ENCODE measurements around the gene NUAK2. TPM values are rescaled to one million over a fixed set of nuclear protein-coding genes. Genes with fewer than 3 reads are reported as not detected.
"Not testable (repeated sequence)": the region's sequence is repeated elsewhere in the genome, so short reads cannot be mapped to it uniquely, and the experiment has no call there.

NUAK2 gene
- total RNA-seq, 4 donors from 2014 or later: 15.8 to 32.0 (median 21.4) TPM

DNA sequence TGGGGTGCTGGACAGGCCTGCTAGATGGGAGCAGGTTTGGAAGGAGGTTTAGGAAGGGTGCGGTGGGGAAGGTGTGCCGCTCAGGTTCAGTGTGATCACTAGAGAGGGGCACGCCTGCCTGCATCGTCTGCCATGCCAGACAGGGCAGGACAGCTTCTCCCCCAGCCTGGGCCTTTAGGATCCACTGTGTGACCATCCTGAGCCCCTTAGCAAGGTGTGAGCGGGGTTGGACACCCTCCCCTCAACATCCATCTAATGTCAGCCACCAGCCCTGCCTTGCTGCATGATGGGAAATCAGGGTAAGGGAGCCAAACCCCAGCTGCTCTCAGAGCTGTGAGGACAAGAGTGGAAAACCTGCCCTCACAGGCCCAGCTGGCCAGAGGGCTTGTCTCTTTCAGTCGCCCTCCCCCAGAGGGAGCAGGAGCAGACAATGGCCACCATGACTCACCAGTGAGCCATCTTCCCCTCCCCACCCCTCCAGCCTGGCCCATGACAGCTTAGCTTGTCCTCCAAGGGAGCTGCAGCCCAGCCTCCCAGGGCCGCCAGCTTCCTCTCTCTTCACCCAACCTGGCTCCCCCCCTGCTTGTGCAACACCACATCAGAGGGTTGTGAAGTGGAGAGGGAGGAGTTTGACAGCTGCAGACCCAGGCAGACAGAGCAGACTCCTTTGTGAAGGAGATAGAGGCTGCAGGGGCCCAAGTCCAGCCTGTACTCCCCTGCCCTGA, 37.0 kb downstream of the NUAK2 start:
- intact Hi-C loops (cut with DNase I): no loop called here
- TF ChIP-seq POLR2A (IDR thresholded peaks at IDR 0.05): peak in 1 of 4 donors; percentile 65
- TF ChIP-seq, protein P1, sequence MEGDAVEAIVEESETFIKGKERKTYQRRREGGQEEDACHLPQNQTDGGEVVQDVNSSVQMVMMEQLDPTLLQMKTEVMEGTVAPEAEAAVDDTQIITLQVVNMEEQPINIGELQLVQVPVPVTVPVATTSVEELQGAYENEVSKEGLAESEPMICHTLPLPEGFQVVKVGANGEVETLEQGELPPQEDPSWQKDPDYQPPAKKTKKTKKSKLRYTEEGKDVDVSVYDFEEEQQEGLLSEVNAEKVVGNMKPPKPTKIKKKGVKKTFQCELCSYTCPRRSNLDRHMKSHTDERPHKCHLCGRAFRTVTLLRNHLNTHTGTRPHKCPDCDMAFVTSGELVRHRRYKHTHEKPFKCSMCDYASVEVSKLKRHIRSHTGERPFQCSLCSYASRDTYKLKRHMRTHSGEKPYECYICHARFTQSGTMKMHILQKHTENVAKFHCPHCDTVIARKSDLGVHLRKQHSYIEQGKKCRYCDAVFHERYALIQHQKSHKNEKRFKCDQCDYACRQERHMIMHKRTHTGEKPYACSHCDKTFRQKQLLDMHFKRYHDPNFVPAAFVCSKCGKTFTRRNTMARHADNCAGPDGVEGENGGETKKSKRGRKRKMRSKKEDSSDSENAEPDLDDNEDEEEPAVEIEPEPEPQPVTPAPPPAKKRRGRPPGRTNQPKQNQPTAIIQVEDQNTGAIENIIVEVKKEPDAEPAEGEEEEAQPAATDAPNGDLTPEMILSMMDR (IDR thresholded peaks at IDR 0.05): no peak
- WGBS, 2 donors: 27 to 67% methylated on average over 3 to 5 of the region's 7 CpGs
- H3K4me1 ChIP-seq: peaks cover 43 to 89% (median 47%) of the 10 kb centered on the region in 3 donors
- H3K27me3 ChIP-seq: no peaks in the 10 kb centered on the region
- no peaks in the 10 kb centered on the region for H3K36me3 ChIP-seq
- no peaks in the 10 kb centered on the region for H3K9me3 ChIP-seq
- H3K27ac ChIP-seq: peak overlapping the region; percentile 85 to 91 (median 88)
- no peak overlapping the region for H3K4me3 ChIP-seq
- DNase-seq: peak; percentile 92

- Histone ChIP-seq H3K27ac (peak overlapping the region; percentile 85 to 91 (median 88)), H3K4me3 (no peak overlapping the region), H3K27me3 (no peaks in the 10 kb centered on the region), H3K9me3 (no peaks in the 10 kb centered on the region), H3K36me3 (no peaks in the 10 kb centered on the region), H3K4me1 (peaks cover 43 to 88% (median 47%) of the 10 kb centered on the region in 3 donors)
- WGBS, 2 donors: 71 to 77% methylated on average over 14 to 15 of the region's 15 CpGs
- TF ChIP-seq, protein P1 (IDR thresholded peaks at IDR 0.05): no peak
- TF ChIP-seq POLR2A (IDR thresholded peaks at IDR 0.05): no peak
- intact Hi-C loops (cut with DNase I): no loop called here
- DNase-seq: no peak
These were observed 38.0 kb downstream of the NUAK2 start for GRCh38 chr1:205283270-205284147.

DNA sequence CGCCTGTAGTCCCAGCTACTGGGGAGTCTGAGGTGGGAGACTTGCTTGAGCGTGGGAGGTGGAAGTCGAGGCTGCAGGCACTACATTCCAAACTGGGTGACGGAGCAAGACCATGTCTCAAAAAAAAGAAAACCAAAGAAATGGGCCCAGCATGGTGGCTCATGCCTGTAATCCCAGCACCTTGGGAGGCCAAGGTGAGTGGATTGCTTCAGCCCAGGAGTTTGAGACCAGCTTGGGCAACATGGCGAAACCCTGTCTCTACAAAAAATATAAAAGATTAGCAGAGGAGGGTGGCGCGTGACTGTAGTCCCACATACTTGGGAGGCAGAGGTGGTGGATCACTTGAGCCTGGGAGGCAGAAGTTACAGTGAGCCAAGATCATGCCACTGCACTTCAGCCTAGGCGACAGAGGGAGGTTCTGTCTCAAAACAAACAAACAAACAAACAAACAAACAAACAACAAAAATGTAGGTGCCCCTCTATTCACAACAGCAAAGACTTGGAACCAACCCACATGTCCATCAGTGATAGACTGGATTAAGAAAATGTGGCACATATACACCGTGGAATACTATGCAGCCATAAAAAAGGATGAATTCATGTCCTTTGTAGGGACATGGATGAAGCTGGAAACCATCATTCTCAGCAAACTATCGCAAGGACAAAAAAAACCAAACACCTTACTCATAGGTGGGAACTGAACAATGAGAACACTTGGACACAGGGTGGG, 40.7 kb downstream of the NUAK2 start:
- intact Hi-C loops (cut with DNase I); DNase-seq; H3K36me3 ChIP-seq; H3K27me3 ChIP-seq; H3K9me3 ChIP-seq; H3K4me3 ChIP-seq: not testable (repeated sequence)
- peak overlapping the region in 3 of 4 donors; percentile 73 to 91 (median 87) for H3K27ac ChIP-seq
- WGBS, 2 donors: 91% methylated on average over 9 to 10 of the region's 10 CpGs
- H3K4me1 ChIP-seq: peaks cover 33 to 76% (median 38%) of the 10 kb centered on the region in 3 donors

GRCh38 chr1:205279986-205280385, 41.6 kb downstream of the NUAK2 start:
- Histone ChIP-seq H3K36me3 (no peaks in the 10 kb centered on the region), H3K9me3 (no peaks in the 10 kb centered on the region), H3K27me3 (no peaks in the 10 kb centered on the region), H3K27ac (peak overlapping the region; percentile 47 to 91 (median 80)), H3K4me1 (peaks cover 31 to 76% (median 36%) of the 10 kb centered on the region in 3 donors), H3K4me3 (no peak overlapping the region)
- intact Hi-C loops (cut with DNase I): no loop called here
- no peak for DNase-seq
- WGBS, 2 donors: 35% methylated on average over 3 of the region's 3 CpGs; no CpG with 5 or more reads in 1 of the 2 donors
- TF ChIP-seq POLR2A (IDR thresholded peaks at IDR 0.05): no peak
- TF ChIP-seq, protein P1 (IDR thresholded peaks at IDR 0.05): no peak

DNA sequence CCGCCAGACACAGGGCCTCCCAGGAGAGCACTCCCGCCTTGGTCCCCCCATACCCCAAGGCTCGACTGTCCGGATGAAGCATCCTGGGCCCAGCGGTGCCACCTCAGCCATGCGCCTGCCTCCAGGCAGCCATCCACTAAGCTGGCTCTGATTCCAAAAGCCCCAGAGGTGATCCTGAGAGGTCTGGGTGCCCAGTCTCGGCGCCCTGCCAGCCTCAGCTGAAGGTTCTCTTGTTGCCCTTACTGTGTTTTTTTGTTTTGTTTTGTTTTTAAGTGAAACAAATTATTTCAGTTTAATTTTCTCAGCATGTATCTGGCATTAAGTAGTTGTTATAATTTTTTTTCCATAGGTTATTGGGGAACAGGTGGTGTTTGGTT, 44.9 kb downstream of the NUAK2 start:
- Histone ChIP-seq H3K4me3 (no peak overlapping the region), H3K4me1 (peaks cover 17 to 76% (median 23%) of the 10 kb centered on the region in 3 donors), H3K27ac (peak overlapping the region in 3 of 4 donors; percentile 66 to 68 (median 67)), H3K27me3 (no peaks in the 10 kb centered on the region), H3K9me3 (no peaks in the 10 kb centered on the region), H3K36me3 (no peaks in the 10 kb centered on the region)
- no peak for DNase-seq
- TF ChIP-seq POLR2A (IDR thresholded peaks at IDR 0.05): no peak
- TF ChIP-seq, protein P1 (IDR thresholded peaks at IDR 0.05): no peak
- WGBS, 2 donors: 40 to 63% methylated on average over 2 to 8 of the region's 8 CpGs
- intact Hi-C loops (cut with DNase I): no loop called here
